ENCODE results near the gene URM1.
A peak's percentile ranks its signal among the peaks of the same experiment; 100 is the strongest.

URM1 gene

DNA sequence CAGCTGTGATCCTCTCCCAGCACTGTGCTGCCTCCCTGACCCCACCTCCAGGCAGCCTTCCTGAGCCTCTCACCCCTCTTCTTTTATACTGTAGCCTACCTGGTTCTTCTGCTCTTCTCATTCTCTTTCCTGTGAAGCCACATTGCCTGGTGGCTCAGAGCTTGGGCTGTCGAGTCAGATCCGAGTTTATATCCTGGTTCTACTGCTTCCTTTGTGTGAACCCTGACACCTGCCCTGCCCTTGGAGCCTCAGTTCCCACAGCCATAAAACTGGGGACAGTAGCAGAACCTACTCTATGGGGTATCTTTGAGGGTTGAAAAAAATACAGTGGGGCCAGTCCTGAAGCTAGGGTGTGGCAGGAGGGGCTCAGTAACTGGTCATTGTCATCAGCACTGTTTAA lies 22.0 kb upstream of the URM1 start:
- no peak for DNase-seq (ENCODE audit: low spot score)

DNA sequence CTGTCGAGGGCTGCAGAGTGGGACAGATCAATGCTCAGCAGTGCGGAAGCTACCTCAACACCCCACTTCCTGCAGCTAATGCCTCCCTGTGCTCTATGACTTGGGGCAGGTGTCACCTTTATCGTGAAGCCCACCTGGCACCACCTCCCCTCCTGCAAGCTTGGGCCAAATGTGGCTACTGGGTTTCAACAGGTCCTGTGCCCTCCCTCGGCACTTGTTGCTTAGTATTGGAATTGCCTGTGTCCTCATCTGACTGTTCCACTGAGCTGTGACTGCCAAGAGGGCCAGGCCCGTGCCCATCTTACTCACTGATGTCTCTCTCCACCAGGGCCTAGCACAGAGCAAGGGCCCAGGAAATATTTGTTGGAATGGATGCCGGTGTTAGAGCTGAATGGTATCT lies 21.4 kb upstream of the URM1 start:
- DNase-seq (ENCODE audit: low spot score), result no peak

DNA sequence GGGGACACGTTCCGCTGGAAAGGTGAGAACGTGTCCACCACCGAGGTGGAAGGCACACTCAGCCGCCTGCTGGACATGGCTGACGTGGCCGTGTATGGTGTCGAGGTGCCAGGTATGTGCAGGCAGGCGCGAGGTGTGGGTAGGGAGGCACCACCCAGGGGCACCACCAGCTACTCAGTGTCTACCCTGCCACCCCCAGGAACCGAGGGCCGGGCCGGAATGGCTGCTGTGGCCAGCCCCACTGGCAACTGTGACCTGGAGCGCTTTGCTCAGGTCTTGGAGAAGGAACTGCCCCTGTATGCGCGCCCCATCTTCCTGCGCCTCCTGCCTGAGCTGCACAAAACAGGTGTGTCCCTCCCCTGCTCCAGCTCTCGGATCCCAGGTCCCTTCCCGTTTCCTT lies 15.7 kb upstream of the URM1 start:
- DNase-seq (ENCODE audit: low spot score), result no peak

DNA sequence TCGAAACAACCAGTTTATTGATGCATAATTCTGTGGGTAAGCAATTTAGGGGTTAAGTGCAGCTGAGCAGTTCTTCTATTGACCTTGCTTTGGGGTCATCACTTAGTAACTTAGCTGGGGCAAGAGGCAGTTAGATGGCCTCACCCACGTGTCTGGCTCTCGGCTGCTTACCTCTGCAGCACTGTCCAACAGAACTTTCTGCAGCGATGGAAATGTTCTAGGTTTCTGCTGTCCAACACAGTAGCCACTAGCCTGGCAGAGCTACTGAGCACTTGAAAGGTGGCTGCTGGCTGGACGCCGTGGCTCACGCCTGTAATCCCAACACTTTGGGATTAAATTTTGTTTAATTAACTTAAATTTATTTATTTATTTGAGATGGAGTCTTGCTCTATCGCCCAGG lies 13.1 kb upstream of the URM1 start:
- DNase-seq (ENCODE audit: low spot score), result no peak

DNA sequence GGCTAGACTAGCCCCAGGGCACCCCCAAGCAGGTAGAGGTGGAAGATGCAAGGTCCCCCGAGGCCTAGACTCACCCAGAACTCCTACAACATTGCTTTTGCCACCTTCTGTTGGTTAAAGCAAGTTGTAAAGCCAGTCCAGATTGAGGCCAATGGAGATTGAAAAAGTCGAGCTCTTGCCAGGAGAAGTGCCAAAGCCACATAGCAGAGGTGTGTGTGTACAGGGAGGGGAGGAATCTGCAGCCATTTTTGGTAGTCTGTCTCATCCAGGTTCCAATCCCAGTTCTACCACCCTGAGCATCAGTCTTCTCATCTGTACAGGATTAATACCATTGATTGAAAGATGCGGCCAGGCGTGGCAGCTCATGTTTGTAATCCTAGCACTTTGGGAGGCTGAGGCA lies 12.3 kb upstream of the URM1 start:
- no peak for DNase-seq (ENCODE audit: low spot score)

DNA sequence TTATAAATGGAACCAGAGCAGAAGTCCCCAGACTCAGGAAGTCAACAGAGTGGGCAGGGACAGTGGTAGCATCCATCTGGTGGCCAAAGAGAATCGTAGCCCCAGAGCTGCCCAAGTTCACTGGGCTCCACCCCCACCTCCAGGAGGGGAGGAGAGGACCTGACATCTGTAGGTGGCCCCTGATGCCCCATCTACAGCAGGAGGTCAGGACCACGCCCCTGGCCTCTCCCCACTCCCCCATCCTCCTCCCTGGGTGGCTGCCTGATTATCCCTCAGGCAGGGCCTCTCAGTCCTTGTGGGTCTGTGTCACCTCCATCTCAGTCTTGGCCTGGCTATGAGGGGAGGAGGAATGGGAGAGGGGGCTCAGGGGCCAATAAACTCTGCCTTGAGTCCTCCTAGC lies 10.3 kb upstream of the URM1 start:
- no peak for DNase-seq (ENCODE audit: low spot score)

DNA sequence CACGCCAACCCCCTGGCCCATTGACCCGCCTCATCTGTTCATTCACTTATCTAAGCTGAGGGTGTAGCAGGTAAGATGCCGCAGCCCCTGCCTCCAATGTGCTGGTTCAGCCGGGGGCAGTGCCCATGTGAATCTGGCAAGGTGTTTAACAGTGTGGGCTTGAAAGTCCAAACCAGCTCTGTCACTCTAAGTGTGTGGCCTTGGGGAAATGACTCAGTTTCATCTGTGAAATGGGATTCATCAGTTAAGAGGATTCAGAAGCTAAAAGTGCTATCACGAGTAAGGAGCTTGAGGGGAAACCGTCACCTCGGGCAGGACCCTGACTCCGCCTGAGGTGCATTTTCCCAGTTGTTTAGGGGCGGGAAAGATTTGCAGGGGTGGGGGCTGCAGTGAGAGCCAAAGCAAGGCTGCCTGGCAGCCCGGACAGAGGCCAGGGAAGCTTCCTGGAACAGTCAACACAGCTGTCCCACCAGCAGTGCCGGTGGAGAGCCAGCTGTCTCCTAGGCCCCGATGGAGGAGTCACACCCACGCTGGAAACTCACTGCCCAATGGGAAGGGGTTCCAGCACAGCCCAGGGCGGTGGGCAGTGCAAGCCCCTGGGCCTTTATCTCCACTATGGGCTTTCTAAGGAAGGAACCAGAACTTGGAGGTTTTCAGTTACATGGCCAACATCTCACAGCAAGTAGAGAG lies 9.7 kb upstream of the URM1 start:
- no peak for DNase-seq (ENCODE audit: low spot score)

DNA sequence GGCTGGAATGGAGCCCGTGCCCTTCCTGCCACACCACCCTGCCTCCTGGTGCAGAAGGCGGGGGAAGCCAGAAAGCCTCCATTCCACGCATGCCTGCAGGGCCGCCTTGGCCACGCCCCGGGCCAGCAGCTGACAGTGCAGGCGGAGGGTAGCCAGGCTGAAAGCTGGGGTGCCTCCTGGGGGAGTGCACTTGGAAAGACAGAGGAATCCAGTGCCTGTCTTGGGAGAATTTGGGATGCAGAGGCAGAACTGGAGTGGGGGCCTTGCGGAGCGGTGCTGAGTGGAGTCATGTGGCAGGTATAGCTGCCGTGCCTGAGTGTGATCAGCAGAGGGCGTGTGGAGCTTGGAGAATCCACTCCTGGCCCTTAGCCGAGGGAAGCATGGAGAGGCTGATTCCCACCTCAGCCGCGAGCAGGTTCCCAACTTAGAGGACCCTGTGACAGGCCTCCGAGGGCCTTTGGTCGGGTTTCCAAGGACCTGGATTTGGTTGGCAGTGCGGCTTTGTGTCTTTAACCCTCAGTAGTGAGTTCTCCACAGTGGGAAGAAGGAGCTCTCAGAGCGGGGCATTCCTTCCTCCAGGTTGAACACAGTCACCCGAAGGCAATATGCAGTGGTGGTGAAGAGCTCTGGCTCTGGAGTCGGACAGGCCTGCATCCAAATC lies 9.1 kb upstream of the URM1 start:
- peak; percentile 72 for DNase-seq (ENCODE audit: low spot score)

DNA sequence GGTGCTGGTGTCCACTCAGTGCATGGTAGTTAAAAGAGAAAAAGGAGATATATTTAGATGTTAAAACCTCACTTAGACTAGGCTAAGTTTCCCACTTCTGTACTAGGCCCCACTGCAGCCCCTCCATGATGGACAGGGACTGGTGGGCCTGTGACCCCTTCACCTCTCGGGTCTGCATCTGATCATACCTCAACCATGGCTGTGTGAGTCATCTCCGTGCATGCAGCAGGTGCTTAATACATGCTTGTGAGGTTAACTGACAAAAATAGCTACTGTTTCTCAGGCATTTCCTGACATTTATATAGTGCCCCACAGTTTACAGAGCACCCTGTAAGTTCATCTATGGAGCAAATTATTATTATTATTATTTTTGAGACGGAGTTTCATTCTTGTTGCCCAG lies 8.4 kb upstream of the URM1 start:
- DNase-seq (ENCODE audit: low spot score), result no peak

DNA sequence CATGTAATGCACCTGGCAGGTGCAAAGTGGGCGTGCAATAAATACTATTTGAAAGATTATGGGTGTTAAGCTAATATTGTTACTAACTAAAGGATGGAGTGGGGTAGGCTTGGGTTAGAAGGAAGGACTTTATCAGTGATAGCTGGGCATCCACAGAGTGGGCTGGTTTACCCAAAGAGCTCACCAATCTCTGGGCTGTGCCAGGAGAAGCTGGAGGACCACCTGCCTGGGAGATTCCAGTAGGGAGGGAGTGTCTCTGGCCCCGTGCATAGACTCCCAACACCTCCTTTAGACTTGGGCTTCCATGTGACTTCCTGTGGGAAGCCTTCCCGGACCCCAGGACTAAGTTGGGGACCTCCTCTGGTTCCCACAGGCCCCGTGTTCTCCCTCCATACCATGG lies 5.6 kb upstream of the URM1 start:
- no peak for DNase-seq (ENCODE audit: low spot score)

DNA sequence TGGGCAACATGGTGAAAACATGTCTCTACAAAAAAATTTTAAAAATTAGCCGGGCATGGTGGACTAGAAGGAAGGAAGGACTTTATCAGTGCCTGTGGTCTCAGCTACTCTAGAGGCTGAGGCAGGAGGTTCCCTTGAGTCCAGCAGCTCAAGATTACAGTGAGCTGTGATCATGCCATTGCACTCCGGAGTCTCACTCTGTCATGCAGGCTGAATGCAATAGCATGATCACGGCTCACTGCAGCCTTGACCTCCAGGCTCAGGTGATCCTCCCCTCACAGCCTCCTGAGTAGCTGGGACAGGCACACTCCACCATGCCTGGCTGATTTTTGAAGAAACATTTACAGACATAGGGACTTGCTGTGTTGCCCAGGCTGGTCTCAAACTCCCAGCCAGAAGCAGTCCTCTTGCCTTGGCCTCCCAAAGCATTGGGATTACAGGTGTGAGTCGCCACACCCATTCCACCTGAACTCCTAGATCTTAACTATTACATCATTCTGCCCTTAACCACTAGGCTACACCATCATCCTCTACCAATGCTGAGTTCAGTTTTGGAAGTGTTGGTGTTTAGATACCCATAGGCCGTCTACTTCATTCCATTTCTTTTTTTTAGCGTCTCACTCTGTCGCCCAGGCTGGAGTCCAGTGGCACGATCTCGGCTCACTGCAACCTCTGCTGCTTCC lies 2.0 kb upstream of the URM1 start:
- DNase-seq (ENCODE audit: low spot score), result no peak

DNA sequence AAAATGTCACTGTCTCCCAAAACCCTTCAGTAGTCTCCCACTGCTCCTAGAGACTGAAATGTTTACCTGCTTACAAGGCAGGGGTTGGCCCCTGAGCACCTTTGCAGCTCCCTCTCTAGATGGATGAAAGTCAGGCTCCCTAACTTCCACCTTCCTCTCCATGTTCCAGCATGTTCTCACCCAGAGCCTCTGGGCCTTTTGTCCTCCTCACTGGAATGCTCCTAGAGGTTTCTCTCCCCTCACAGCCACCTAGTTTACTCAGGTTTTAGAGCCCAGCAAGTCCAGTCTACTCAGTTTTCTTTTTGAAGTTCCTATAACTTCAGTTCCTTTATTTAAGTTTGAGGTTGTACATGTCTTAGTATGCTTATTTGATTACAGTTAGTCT lies 815 bp upstream of the URM1 start:
- no peak for DNase-seq (ENCODE audit: low spot score)

DNA sequence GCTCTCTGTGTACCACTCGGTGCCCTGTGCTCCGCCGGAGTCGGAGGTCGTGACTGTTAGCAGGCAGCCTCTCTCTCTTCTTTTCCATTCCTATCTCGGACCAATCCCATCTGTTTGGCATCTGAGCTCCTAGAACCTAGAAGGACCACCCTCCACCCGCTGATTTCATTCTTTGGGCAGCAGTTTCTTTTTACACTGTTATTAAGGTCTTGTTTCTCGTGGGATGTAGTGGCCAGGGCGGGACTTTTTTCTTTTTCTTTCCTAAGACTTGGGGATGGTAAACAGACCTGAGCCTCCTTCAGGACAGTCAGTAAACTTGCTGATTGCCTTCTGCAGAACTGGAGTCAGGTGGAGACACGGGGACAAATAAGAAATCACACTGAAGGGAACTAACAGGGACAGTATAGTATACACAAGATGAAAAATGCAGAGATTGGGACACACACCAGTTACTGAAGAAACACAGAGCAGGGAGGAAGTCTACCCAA lies 500 bp downstream of the URM1 start:
- DNase-seq (ENCODE audit: low spot score), result no peak

DNA sequence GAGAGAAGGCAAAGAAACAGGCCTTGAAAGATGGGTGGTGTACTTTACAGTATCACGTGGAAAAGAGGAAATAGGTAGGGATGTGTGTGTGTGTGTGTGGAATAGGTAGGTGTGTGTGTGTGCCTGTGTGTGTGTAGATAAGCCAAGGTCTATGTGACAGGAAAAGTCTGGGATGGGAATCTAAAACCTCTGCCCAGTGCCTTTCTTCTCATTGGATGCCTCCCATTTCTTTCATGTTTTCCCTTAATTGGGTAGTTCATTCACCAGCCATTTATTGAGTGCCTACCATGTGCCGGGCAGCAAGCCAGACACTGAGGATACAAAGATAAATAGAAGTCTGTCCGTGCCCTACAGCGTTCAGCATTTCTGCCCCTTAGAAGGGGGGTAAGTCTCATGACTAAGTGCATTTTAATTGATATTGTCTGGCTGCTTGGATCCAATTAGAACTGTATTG lies 1.0 kb downstream of the URM1 start:
- DNase-seq (ENCODE audit: low spot score), result no peak

DNA sequence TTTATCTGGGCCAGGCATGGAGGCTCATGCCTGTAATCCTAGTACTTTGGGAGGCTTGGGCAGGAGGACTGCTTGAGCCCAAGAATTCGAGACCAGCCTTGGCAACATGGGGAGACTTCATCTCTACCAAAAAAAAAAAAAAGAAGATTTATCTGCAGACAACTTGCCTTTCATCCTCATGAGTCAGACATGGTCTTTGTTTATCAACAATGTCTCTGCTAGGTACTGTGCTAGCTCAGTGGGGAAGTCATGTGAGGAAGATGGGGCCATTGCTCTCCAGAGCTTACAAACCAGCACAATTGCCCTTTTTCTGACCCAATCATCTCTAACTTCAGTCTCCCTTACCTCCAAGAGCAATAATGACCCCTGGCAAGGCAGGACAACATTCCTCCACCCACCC lies 1.6 kb downstream of the URM1 start:
- DNase-seq (ENCODE audit: low spot score), result no peak

DNA sequence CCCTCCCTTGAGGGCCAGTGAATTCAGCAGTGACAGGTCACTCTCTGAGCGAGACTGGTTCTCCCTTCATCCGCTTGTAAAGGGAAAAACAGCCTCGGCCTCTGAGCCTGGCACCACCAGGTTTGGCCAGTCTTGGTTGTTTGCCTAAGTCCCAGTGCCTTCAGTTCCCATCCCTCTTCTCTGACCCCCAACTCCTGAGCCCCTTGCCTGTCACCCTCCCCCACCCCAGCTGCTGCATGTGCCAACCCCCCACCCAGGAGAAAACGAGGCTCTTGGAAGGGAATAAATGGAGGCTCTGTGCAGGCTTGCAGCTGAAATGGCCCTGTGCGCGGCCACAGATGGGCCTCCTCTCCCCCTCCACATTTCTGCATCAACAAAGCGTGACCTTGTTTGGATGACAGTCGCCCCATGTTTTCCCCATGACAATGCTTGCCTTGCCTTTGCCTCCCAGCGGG lies 3.1 kb downstream of the URM1 start:
- no peak for DNase-seq (ENCODE audit: low spot score)

DNA sequence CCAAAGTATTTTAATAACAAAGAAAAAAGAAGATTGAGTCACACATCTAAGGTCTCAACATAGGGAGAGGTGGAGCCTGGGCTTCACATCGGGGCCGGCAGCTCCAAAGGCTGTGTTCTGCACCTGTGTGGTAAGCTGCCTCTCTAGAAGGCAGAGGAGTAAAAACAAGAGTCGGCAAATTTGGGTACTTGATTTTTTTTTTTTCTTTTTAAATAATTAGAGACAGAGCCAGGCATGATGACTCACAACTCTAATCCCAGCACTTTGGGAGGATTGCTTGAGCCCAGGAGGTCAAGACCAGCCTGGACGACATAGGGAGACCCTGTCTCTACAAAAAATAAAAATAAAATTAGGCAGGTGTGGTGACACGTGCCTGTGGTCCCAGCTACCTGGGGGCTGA lies 4.7 kb downstream of the URM1 start:
- no peak for DNase-seq (ENCODE audit: low spot score)

DNA sequence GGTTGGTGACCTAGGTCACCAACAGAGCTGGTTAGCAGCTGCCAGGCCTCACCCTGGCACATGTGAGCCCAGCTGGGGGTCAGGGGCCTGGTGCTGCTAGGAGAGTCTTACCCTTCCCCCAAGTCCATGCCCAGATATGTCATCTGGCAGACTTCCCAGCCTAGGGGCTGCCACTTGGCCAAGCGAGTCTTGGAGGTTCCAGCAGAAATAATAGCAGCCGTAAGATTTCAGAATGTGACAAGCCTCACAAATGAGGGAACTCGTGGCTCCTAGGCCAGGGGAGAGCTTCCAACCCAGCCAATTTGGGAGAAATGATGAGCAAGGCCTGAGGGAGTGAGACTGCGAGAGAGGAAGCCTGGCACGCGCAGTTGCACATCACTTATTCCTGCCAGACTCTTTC lies 11.1 kb downstream of the URM1 start:
- no peak for DNase-seq (ENCODE audit: low spot score)

DNA sequence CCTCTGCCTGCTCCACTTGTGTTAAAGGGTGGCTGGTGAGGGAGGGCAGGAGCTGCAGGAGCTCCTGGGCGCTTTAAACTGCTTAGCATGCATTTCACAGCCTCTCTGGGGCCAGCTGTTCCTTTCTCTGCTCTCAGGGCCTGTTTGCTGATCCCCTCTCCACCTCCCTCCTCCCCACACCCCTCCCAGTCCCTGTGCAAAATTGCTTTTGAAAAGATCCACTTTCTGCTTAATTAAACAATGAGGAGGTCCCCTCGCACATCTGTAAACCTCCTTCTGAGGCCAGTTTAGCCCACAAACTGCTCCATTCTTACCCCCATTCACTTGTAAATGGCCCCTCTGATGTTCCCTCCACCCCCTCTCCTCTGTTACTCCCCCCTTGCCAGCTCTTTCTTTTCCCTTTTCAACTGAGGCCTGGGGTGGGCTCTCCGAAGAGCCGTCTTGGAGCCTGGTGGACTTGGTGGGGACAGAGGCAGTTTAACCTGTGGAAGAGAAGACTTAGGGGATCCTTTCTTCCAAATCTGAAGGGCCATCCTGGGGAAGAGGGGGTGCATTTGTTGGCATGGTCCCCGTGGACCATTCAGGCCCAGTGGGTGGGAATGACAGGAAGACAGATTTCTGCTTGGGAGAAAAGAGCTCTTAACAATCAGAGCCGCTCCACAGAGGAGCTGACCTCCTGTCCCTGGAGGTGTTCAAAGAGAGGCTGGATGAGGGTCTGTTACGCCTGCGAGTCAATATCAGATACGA lies 12.0 kb downstream of the URM1 start:
- no peak for DNase-seq (ENCODE audit: low spot score)

DNA sequence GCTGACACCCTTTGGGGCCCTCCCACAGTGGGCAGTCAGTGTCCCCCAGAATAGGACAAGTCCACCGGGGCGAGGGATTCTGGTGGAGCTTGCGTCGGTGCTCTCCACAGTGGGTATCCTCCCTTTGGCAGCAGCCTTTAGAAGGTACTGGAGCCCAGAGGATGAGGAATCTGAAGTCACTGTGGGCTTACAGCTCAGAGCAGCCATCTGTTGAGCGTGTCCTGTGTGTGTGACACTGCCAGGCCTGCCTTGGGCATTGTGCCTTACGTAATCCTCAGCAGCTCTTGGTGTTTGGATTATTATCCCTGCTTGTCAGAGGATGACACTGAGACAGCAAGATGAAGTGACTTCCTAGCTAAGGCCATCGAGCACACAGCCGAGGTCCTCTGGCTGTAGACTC lies 12.6 kb downstream of the URM1 start:
- no peak for DNase-seq (ENCODE audit: low spot score)

DNA sequence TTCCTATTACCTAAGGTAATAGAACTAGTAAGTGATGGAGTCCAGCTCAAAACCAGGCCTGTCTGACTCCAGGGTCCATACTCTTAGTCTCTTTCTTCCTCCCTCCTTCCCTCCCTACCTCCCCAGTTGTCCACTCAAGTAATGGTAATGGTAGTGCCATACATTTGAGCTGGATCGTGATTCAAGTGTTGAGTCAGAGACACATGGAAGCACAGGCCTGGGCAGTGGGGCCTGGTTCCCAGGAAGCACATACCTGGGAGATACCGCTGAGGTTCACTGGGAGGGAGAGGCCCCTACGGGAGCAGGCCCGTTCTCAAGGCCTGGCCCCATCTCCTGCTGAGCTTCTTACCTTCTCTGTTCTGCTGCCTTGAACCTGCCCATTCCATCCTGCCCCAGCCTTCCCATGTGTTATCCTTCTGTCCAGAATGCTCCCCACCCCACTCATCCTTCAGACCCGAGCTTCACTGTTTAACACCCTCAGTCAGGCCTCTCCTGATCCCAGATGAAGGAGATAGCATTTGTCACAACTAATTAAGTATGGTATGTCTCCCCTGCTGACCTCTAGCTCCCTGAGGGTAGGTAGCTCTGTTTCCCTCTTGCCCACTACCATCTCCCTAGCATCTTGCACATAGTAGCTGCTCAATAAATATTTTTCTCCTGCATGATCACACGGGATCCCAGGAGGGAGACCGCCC lies 13.8 kb downstream of the URM1 start:
- DNase-seq (ENCODE audit: low spot score), result no peak

Measured in activated CD4-positive, alpha-beta T cell treated with anti-CD3 and anti-CD28 coated beads, Interleukin-2, Interleukin-4, amounts not matched to agents 100 ng/mL and 50 ng/mL, durations not matched to agents 16 hours and 8 hours (primary cell).